KOPT-K1 (cell line): Measurements from ENCODE around the gene ARHGAP10.

Experiments used
- H3K27ac ChIP-seq: fragments of 200-600 bp; sonication (generic); 2 replicates; pipeline ENCODE4 v1.5.1; 2016; ENCODE audit warnings: antibody characterized with exemption, mild to moderate bottlenecking, low read depth, low read length; ENCODE audit not compliant: poor library complexity, severe bottlenecking
- H3K36me3 ChIP-seq: fragments of 200-600 bp; sonication (generic); 2 replicates; pipeline ENCODE4 v1.5.1; 2017; ENCODE audit warnings: antibody characterized with exemption, mild to moderate bottlenecking, low read length, moderate library complexity; ENCODE audit not compliant: insufficient read depth
- H3K9me3 ChIP-seq: fragments of 200-600 bp; sonication (generic); 2 replicates; pipeline ENCODE4 v1.5.1; 2017; ENCODE audit warnings: antibody characterized with exemption, low read length, mild to moderate bottlenecking; ENCODE audit not compliant: insufficient read depth, poor library complexity, severe bottlenecking

ARHGAP10 gene

DNA sequence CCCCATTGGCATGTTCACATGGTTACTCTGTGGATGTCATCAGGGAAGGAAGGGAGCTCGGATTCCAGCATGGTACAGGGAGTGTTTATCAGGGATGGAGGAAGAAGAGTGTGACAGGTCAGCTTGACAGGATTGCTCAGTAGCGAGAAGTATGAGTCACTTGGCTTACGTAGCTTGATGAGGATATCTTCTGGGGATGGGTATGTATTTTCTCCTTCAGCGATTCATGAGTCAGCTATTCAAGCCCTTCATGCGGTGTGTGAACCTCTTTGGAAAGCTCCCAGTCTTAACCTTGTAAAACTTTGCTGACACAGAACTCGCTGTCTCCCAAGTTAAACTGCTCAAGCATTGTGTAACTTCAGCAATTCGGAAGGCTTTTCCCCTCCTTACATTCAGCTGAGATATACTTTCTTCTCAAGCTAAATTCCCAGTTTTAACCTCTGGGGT lies 275.4 kb downstream of the ARHGAP10 start:
- Histone ChIP-seq H3K27ac (no peak overlapping the region), H3K36me3 (no peaks in the 10 kb centered on the region), H3K9me3 (no peaks in the 10 kb centered on the region)

DNA sequence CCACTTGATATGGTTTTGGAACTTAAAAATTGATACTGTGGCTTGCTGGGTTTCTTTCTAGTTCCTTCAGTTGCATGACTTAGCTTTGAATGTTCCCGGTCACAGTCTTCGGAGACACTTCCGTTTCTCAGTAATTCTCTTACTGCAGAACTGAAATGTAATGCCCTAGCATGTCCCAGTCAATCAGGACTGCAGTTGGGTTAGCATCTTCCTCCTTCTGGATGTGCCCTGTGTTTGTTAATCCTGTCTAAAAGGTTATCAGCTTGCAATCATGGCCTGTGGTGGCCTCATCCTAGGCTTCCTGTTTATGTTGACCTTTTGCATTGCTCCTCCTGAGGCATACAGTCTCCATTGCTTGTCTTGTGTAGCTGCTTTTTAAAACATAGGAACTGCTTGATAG lies 275.9 kb downstream of the ARHGAP10 start:
- H3K36me3 ChIP-seq, result no peaks in the 10 kb centered on the region
- H3K9me3 ChIP-seq, result no peaks in the 10 kb centered on the region
- no peak overlapping the region for H3K27ac ChIP-seq

DNA sequence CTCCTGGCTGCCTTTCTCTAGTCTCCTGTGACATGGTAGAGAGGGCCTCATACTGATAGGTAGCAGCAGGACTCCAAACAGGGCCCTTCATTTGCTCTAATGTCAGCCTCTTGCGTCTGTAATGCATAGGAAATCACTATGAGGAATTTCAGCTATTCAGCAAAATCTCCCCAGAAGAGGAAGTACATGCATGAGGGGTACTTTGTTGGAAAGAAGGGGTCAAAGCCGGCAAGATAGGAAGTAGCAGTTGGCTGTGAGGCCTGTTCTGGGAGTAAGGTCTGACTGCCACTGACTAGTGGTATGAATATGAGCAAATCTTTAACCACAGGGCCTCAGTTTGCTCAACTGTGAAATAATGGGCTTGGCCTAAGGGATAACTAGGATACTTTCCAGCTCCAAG lies 283.2 kb downstream of the ARHGAP10 start:
- Histone ChIP-seq H3K36me3 (no peaks in the 10 kb centered on the region), H3K27ac (no peak overlapping the region), H3K9me3 (no peaks in the 10 kb centered on the region)

DNA sequence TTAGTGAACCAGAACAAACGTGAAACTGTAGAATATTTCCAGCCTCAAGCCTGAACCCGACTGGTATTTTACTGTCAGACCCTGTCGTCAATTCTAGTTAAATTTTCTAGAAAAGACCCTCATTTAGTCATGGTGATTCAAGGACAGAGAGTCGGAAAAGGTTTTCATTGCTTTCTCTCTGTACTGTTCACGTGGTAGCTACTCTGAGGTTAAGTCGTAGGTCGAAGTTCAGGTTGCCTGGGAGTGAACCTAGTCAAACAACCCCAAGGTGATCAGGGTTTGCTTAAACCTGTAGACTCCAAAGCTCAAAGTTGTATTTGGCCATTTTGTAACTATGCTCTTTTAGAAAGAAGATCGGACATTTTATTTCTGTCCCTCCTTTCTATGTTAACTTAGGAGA lies 283.6 kb downstream of the ARHGAP10 start:
- no peak overlapping the region for H3K27ac ChIP-seq
- no peaks in the 10 kb centered on the region for H3K36me3 ChIP-seq
- H3K9me3 ChIP-seq, result no peaks in the 10 kb centered on the region

DNA sequence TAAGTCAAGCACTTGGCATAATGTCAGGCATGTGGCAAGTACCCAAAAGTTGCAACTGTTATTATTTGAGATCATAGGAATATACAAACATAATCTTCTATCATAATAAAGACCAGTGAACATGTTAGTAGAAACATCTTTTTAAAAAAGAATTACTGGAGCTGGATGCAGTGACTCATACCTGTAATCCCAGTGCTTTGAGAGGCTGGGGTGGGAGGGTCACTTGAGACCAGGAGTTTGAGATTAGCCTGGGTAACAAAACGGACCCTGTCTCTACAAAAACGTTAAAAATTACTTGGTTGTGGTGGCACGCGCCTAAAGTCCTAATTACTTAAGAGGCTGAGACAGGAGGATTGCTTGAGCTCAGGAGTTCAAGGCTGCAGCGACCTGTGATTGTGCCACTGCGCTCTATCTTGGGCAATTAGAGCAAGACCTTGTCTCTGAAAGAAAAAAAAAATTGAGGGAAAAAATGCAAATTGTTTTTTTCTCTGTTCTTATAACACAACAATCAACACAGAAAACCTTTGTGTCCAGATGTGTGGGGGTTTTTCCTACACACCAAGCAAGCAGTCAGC lies 284.3 kb downstream of the ARHGAP10 start:
- no peaks in the 10 kb centered on the region for H3K36me3 ChIP-seq
- no peaks in the 10 kb centered on the region for H3K9me3 ChIP-seq
- no peak overlapping the region for H3K27ac ChIP-seq

DNA sequence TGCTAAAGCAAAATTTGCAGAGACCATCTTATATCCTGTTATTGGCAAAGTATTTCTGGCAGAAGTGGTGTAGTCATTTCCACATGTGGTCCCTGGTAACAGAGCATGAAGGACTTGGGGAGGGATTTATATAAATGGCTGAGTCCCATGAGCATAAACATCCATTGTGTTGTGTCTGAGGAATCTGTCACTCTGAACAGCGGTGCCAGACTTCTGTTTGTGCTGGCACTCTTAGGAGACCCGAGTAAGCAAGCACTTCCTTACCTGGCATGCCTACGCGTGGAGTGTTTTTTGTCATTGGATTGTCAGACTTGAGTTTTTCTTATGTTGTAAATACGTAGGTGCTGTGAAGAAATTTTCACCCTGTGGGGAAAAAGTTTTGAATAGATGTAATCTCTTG lies 285.9 kb downstream of the ARHGAP10 start:
- Histone ChIP-seq H3K9me3 (no peaks in the 10 kb centered on the region), H3K27ac (no peak overlapping the region), H3K36me3 (no peaks in the 10 kb centered on the region)

DNA sequence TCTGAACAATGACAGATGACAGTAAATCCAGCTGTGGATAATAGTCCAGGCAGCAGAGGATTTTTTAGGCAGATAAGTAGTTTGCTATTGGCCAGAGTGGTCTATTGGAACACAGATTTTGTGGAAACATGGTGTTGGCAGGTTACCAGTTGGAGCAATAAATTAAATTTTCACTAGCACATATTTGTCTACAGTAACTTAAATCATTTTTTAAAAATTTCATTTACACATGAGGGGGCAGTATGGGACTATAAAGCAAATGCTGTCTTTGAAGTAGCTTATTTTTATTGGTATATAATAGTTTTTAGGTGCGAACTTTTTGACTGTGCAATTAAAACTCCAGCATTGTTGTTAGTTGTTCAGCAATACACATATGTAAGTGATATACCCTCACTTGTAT lies 289.8 kb downstream of the ARHGAP10 start:
- Histone ChIP-seq H3K36me3 (no peaks in the 10 kb centered on the region), H3K9me3 (no peaks in the 10 kb centered on the region), H3K27ac (no peak overlapping the region)

DNA sequence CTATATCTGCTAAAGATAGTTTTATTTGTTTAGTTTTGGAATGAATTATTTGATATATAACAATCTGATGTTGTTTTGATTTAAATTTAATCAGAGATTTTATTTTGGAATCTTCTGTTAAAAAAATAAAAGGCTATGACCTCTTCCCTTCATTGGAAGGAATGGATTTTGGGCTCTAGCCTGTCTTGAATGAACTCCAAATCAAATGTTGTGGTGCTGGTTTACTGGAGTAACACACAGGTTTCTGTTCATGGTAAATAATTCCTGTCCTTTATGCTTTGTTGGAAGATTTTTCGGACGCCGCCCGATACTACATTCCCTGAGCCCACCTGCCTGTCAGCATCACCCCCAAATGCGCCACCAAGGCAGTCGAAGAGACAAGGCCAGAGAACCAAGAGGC lies 291.1 kb downstream of the ARHGAP10 start:
- no peaks in the 10 kb centered on the region for H3K36me3 ChIP-seq
- no peak overlapping the region for H3K27ac ChIP-seq
- H3K9me3 ChIP-seq, result no peaks in the 10 kb centered on the region

DNA sequence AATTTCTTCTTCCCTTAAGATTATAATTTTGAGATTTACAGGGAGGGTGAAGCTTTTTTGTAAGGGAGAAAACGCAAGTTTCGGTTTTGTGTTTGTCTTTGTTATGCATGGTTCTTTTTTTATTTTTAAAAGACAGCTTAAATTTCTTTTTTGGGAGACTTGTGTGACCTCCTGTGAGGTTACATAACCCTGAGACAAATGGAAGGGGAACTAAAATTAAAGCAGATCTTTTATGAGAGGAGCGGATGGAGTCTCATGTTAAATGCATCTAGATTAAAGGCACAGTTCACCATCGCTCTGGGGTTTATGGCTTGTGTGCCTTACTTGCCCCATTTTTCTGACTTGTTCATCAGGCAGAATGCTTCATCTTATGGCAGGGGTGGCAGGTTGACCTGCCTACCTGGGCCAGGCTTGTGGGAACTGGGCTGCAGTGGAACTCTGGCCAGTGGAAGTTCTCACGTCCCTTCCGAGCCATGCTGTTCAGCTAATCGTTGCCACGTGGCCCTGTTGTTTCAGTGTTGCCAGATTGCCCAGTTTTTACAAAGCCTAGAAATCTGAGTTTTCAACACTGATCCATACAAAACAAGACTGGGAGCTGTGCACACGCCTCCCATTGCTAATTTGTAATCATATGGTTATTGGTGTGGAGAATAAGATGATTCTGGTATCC lies 291.8 kb downstream of the ARHGAP10 start:
- Histone ChIP-seq H3K27ac (no peak overlapping the region), H3K9me3 (no peaks in the 10 kb centered on the region), H3K36me3 (no peaks in the 10 kb centered on the region)

DNA sequence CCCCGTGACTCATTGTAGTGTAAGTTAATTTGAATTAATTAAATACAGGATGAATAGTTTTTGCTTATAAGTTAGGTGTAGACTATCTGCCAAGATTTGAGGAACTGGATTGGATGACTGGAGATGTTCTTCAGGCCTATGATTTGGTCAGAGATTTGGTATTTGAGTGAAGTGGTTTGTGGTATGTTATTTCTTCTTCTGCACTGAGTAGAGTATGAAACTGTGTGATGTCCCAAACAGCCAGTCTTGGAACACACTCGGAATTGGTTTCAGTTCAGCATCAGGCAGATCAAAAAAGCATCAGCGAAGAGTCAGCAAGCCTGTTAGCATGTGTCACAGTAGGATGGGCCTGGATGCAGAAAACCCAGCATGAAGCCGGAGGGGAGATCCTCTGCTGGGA lies 294.1 kb downstream of the ARHGAP10 start:
- H3K27ac ChIP-seq, result no peak overlapping the region
- no peaks in the 10 kb centered on the region for H3K9me3 ChIP-seq
- no peaks in the 10 kb centered on the region for H3K36me3 ChIP-seq

DNA sequence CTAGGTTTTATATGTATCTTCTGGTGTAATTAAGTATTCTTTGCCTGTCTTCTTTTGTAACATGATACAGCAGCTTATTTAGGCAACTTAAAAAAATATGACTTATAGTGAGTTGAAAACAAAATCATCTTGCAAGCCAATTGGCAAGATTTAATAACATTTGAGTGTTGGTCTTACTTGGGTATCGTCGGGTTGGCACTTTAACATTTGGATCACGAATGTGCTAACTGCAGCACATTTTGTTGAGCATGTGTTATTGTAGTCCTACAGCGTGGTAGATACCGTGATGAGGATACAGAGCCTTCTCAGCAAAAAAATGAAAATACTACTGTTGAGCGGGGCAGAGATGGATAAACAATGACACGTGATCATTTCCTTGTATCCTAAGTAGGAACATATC lies 295.3 kb downstream of the ARHGAP10 start:
- H3K36me3 ChIP-seq, result no peaks in the 10 kb centered on the region
- no peak overlapping the region for H3K27ac ChIP-seq
- H3K9me3 ChIP-seq, result no peaks in the 10 kb centered on the region

DNA sequence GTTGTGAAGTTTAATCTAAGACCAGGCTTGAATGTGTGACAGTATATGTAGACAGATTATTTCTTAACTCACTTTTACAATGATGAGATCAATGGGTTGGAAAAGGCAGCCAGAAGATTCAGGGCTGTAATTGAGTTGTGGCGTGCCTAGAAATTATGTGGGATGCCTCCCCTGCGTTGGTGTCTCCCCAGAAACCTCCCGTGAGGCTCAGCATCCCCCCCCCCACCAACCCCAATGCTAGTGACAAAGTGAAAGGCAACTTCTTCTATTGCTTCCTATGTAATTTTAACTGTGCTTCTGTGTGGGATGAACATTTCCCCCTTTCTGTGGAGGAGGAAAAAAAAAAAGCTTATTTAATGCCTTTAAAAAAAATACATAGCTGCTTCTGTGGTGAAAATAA lies 297.9 kb downstream of the ARHGAP10 start:
- no peaks in the 10 kb centered on the region for H3K9me3 ChIP-seq
- H3K27ac ChIP-seq, result no peak overlapping the region
- H3K36me3 ChIP-seq, result no peaks in the 10 kb centered on the region

DNA sequence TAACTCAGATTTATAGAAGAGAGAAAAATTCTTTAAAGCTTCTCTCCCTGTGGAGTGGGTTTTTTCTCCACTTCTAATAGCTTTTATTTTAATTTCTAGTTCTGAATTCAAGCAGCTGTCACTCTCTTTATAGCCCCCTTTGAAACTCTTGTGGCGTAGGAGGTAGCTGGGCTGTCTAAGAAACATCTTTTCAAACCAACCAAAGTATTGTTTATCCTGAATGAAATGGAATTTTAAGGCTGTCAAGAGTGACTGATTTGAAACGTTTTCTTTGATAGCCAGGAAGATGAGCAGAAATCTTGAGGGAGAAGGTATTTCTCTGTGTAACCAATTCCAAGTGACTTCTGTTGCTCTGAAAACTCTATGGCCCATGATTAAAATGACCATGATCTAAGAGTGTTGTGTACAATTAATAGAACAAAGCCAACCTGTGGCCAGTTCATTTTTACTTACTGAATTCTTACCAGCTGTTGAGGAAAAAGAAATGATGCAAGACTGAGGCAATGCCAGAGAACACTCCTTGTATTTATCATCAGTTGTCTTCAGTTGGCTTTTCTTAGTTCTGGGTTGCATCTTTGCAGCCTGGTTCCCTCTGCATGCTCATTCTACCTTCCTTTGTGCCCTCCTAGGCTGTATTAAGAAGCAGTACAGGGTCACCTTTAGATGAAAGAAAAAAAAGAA lies 298.4 kb downstream of the ARHGAP10 start:
- Histone ChIP-seq H3K36me3 (no peaks in the 10 kb centered on the region), H3K27ac (no peak overlapping the region), H3K9me3 (no peaks in the 10 kb centered on the region)

DNA sequence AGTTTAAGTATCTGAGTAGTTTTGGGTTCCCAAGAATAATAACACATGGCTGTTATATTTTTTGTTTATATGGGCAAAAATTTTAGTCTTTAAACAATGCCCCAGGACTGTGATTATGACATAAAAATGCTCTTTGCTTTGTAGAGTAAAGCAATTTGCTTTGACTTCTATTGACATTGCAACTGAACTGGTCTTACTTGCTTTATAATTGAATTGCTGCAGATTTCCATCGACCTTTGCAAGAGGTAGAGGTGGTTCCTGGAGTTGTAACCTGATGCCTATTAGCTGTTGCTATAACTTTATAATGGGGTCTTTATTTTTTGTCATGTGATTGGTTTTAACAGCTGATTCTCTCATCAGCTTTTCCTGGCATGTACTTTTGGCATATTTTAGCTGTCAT lies 302.9 kb downstream of the ARHGAP10 start:
- no peaks in the 10 kb centered on the region for H3K9me3 ChIP-seq
- H3K27ac ChIP-seq, result no peak overlapping the region
- no peaks in the 10 kb centered on the region for H3K36me3 ChIP-seq

DNA sequence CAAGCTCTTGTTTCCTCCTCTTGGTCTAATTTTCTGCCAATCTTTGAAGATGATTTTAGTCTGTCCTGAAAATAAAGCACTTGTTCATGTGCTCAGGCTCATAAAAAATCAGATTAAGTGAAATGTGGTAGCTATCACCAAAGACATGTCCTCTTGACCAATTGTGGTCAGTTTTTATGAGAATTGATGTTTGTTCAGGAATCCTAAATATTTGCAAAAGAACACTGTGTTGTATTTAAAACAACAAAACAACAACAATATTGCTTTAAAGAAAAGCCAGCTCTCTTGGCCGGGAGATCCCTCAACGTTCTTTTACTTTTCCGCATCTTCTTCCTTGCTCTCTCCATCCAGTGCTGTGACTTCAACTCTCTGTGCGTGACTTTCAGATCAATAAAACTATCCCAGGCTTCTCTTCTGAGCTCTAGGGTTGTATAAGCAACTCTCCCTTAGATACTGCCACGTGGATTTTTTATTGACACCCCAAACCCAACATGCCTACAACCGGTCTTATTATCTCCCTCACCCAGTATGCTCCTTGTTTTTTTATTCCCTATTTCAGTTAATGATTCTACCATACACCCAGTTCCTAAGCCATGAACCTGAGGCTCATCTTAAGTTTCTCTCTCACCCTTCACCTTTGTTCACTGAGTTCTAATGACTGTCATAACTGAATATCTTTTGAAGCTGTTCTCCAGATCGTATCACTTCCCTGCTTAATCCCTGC lies 309.9 kb downstream of the ARHGAP10 start:
- Histone ChIP-seq H3K27ac (no peak overlapping the region), H3K9me3 (no peaks in the 10 kb centered on the region), H3K36me3 (no peaks in the 10 kb centered on the region)
